LNCAP (cell line): ENCODE measurements around the gene SASH1.

ENCODE experiments used
- TF ChIP-seq, protein P1 (sequence below): fragments of 450-650 bp; IDR thresholded peaks from 2 replicates; pipeline ENCODE4 v1.5.1; 2017; ENCODE audit warnings: mild to moderate bottlenecking

SASH1 gene

DNA sequence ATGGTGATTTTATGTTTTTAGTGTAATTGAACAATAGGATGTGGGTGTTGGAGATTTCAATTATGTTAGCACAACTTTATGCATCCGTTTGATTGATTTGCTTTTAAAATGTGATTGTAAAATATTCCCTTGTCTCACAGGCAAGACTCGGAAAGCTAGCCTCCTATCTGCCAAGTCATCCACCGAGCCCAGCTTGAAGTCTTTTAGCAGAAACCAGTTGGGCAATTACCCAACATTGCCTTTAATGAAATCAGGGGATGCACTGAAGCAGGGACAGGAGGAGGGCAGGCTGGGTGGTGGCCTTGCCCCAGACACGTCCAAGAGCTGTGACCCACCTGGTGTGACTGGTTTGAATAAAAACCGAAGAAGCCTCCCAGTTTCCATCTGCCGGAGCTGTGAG, 200.9 kb downstream of the SASH1 start:
- TF ChIP-seq, protein P1, sequence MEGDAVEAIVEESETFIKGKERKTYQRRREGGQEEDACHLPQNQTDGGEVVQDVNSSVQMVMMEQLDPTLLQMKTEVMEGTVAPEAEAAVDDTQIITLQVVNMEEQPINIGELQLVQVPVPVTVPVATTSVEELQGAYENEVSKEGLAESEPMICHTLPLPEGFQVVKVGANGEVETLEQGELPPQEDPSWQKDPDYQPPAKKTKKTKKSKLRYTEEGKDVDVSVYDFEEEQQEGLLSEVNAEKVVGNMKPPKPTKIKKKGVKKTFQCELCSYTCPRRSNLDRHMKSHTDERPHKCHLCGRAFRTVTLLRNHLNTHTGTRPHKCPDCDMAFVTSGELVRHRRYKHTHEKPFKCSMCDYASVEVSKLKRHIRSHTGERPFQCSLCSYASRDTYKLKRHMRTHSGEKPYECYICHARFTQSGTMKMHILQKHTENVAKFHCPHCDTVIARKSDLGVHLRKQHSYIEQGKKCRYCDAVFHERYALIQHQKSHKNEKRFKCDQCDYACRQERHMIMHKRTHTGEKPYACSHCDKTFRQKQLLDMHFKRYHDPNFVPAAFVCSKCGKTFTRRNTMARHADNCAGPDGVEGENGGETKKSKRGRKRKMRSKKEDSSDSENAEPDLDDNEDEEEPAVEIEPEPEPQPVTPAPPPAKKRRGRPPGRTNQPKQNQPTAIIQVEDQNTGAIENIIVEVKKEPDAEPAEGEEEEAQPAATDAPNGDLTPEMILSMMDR: no peak

GRCh38 chr6:148544421-148544820, 201.8 kb downstream of the SASH1 start:
- TF ChIP-seq, protein P1: no peak

- TF ChIP-seq, protein P1: no peak
Measured at GRCh38 chr6:148545901-148546300, 203.3 kb downstream of the SASH1 start.

- TF ChIP-seq, protein P1: no peak
Measured at GRCh38 chr6:148547110-148547509, 204.5 kb downstream of the SASH1 start.

DNA sequence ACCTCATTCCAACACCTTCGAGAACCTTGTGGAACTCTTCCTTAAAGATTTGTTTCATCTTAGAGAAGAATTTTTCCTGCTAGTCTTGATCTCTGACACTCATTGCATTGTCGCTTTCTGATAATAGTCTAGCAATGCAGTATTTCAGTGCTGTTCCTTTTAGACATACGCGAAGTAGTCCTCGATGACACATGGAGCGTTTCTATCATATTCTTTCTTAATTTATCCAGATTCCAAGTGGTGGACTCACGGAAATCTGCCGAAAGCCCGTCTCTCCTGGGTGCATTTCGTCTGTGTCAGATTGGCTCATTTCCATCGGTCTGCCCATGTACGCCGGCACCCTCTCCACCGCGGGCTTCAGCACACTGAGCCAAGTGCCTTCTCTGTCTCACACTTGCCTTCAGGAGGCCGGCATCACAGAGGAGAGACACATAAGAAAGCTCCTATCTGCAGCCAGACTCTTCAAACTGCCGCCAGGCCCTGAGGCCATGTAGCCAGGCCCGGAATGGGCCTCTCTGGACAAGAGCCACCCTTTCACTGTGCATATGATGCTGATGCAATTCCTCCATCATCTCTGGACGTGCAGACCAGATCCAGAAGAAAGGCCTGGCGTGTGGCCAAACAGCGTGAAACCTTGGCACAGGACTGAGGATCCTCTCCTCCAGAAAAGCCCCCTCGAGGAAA, 205.6 kb downstream of the SASH1 start:
- TF ChIP-seq, protein P1: no peak

GRCh38 chr6:148548749-148549140, 206.1 kb downstream of the SASH1 start:
- TF ChIP-seq, protein P1: no peak

GRCh38 chr6:148550569-148550968, 207.9 kb downstream of the SASH1 start:
- TF ChIP-seq, protein P1: no peak

- TF ChIP-seq, protein P1: no peak
Measured at GRCh38 chr6:148551226-148551625, 208.6 kb downstream of the SASH1 start.
